ENCODE results near the gene GJC1.

Gene GJC1

DNA sequence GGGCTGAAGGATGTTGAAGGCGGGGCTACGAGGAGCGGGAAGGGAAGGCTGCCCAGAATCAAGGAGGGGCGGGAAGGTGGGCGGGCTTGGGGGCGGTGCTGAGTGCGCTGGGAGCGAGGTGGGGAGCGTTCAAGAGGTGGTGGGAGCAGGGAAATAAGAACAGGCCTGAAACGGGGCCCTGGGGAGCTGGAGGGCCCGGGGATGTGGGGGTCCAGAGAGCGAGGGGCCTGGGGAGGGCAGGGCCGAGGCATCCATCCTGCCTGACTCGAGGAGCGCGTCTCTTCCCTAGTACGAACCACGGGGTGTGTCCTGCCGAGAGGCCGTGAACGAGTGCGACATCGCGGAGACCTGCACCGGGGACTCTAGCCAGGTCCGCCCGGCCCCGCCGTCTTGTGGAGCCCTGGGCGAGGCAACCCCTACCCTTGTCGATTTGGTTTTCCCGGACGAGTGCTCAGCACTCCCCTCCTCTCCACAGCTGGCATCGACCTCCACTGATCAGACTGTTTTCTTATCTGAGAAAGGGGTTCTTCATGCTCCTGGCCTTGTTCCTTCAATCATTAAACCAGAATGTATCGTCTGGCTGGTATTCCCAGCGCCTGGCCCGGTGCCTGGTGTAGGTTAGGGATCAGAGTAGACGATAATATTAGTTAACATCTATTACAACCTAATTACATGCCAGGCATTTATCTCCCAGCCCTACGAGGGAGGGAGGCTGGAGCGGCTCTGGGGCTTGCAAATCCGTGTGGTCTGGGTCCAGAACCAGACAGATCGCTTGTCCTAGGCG, 54.1 kb downstream of the GJC1 start:
- DNase-seq: no peak

DNA sequence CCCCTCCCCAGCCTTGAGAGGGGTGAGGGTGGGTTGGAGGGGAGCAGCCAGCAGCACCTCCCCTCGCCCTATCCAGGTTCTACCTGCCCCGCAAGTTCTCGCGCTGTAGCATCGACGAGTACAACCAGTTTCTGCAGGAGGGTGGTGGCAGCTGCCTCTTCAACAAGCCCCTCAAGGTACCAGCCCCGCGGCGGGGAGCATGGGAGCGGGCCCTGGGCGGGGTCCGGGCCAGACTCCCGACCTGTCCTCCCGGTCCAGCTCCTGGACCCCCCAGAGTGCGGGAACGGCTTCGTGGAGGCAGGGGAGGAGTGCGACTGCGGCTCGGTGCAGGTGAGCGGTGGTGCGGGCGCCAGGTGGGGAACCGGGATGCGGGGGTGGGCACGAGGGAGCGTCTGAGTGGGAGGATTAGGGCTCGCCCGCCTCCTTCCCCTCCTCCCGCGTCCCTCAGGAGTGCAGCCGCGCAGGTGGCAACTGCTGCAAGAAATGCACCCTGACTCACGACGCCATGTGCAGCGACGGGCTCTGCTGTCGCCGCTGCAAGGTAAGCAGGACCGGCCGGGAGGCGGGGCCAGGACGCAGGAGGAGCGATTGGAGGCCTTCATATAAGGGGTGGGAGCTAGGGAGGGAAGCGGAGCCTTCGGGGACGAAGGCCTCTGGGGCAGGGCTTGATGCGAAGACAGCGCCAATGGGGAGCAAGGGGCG, 54.8 kb downstream of the GJC1 start:
- peak; percentile 86 to 97 (median 90) for DNase-seq

- DNase-seq: peak; percentile 73 to 87 (median 86)
Observed at GRCh38 chr17:44774271-44775135, 55.6 kb downstream of the GJC1 start.

DNA sequence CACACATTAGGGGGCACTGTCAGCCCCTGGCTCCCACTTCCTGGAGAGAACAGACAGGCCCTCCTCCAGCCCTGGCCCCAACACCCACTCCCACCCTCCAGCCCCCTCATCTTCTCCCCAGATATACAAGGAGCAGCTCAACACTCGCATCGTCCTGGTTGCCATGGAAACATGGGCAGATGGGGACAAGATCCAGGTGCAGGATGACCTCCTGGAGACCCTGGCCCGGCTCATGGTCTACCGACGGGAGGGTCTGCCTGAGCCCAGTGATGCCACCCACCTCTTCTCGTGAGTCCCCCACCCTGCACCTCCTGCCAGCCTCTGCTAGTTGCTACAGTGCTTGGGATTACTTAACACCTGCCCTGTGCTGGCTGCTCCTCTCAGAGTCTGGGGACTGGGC, 56.9 kb downstream of the GJC1 start:
- DNase-seq: no peak

- no peak for DNase-seq
Observed at GRCh38 chr17:44772308-44773045, 57.6 kb downstream of the GJC1 start.

GRCh38 chr17:44770166-44770925, 59.7 kb downstream of the GJC1 start:
- no peak for DNase-seq

DNA sequence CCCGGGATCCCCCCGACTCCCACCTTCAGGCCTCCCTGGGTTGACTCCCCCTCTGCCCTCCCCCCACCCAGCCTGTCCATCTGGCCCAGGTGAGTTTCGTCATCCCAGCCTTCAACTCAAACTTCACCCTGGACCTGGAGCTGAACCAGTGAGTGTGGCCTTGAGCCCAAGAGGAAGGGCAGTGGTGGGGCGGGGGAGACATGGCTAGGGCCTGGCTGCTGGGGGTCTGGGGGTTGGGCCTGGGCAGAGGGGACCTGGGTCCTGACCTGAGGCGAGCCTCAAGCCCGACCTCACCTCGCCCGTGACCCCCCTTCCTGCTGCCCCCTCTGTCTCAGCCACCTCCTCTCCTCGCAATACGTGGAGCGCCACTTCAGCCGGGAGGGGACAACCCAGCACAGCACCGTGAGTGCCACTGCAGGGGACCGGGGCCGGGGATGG, 60.4 kb downstream of the GJC1 start:
- DNase-seq: no peak

DNA sequence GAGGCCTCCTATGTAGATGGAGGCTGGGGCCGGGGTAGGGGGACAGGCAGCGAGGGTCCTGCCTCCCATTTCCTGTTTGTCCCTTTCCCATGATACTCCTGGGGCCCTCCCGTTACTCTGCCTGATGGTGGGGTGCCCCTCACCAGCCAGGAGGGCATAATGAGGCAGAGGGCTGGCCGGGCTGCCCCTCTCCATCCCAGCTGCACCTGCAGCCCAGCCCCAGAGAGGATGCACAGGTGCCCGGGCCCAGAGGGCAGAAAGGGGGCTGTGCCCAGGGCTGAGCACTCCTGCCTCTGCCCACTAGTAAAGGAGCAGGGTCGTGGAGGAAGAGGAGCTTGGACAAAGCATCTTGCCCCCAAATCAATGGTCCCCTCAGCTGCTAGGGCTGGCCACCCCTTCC, 60.9 kb downstream of the GJC1 start:
- DNase-seq: no peak

DNA sequence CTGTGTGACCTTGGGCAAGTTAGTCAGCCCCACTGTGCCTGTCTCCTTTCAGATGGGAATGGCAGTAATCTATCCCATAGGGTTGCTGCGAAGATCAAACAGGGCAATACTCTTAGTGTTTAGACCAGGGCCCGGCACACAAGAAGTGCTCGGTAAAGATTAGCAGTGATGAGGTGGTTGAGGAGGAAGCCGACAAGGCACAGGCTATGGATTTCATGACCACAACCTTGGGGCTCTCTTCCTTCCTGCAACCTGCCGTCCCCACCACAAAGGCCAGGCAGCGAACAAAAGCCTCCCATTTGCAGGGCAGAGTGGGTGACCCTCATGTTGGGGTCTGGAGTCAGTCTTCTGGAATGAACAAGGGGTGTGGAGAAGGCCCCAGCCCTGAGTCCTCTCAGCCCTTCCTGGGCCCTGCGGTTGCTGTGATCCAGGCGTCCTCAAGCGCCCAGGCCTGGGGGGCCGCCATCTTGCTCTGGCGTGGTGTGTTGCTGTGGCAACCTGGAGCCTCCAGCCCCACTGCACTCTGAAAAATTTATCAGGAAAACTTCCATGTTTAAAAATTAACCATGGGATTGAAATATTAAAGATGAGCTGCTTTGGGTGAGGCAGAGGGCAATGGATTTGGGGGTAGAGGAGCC, 61.5 kb downstream of the GJC1 start:
- DNase-seq: no peak

DNA sequence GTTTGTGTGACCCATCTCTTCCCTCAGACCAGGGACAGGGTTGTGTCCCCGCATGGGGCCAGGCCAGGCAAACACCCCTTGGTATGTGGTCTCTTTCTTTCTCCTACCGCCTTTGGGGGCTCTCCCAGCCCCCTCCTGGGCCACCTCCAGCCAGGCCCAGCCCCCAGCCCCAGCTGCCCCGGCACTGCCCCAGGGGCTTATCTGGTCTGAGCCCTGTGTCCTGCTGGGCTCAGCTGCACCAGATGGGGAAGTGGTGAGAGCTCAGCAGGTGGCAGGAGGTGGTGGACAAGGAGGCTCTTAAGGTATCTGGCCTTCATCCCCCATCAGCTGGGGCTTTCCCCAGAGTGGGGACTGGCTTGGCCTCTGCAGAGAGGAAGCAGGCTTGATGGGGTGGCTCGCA, 62.6 kb downstream of the GJC1 start:
- DNase-seq: no peak

DNA sequence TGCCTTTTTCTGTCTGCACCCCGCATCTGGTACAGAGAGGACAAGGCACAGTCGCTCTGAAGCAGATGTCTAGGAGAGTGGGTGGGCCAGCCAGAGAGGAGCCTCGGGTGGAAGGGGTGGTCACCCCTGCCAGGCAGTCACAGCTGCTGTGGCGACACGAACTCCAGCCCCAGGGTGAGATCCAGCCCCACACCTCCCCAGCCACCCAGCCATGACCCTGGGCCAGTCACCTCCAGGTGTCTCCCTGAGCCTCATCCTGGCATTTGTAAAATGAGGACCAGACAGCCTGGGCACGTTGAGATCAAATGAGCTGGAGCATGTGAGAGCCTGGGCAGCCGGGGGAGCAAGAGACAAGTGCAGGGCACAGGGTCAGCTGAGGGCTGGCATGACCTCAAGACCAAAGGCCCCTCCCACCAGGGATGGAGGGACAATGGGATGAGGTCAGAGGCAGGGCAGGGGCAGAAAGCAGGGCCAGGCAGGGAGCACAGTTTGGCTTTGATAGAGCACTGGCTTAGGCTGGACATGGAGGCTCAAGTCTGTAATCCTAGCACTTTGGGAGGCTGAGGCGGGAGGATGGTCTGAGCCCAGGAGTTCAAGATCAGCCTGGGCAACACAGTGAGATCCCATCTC, 63.6 kb downstream of the GJC1 start:
- no peak for DNase-seq

GRCh38 chr17:44765965-44766364, 64.1 kb downstream of the GJC1 start:
- DNase-seq: no peak

- no peak for DNase-seq
Observed at GRCh38 chr17:44763170-44763569, 66.9 kb downstream of the GJC1 start.

GRCh38 chr17:44761932-44762810, 67.9 kb downstream of the GJC1 start:
- no peak for DNase-seq

- no peak for DNase-seq
Observed at GRCh38 chr17:44760474-44761308, 69.4 kb downstream of the GJC1 start.

DNA sequence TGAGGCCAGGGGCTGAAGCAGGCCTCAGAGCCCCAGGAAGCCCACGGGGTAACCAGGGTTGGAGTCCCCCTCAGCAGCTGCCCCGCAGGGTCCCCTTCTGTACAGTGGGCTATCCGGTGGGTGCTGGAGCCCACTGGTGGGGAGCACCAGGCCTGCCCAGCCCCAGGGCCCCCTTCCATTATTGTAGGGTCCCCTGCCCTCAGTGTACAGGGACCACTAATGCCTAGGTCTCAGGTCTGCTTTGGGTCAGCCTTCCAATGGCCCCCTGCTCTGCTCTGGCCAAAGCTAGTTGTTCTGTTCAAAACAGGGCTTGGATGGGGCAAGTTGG, 70.2 kb downstream of the GJC1 start:
- DNase-seq: no peak

GRCh38 chr17:44759086-44759915, 70.8 kb downstream of the GJC1 start:
- DNase-seq: no peak

DNA sequence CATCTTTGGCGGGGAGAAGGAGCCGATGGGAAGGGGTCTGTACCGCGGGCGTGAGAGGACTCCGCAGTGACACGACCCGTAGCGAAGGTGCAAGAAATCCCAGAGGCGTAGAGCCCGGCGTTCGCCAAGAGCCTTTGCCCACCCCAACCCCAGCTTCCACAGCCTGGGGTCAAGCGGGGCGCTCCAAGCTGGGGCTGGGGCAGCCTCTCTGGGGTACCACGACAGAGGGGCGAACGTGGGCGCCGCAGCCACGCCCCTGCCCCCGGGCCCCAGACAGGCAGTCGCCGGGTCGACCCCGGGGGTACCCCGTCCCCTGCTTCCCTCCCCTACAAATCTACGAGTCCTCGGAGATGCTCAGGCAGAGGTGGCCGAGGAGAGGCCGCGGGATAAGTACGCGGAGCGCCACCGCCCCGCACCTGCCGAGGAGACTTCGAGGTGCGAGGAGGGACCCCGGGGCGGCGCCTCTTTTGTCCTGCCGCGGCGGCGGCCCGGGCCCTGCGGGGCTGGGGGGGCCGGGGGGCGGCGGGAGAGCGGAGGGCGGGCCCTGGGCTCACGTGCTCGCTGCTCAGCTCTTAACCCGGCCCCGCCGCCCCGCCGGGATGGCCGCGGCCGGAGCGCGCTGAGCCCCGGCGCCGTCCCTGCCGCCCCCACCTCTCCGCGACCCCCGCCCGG, 71.5 kb downstream of the GJC1 start, which contains the start of gene ADAM11:
TSS of gene ADAM11 (plus strand) at position 575 of the 672 bp plus-strand sequence. CDS start 212 bp downstream, outside the sequence.
- no peak for DNase-seq
